Stimulated activated CD8-positive, alpha-beta memory T cell treated with anti-CD3 and anti-CD28 coated beads, Interleukin-4, amount 100 ng/mL, for 24 hours (primary cell): ENCODE results near the gene CCDC159.

Experiments used
- DNase-seq: peaks from one replicate; pipeline ENCODE4 v3.0.0-alpha.2; 2020; ENCODE audit warnings: low read depth

Gene CCDC159

DNA sequence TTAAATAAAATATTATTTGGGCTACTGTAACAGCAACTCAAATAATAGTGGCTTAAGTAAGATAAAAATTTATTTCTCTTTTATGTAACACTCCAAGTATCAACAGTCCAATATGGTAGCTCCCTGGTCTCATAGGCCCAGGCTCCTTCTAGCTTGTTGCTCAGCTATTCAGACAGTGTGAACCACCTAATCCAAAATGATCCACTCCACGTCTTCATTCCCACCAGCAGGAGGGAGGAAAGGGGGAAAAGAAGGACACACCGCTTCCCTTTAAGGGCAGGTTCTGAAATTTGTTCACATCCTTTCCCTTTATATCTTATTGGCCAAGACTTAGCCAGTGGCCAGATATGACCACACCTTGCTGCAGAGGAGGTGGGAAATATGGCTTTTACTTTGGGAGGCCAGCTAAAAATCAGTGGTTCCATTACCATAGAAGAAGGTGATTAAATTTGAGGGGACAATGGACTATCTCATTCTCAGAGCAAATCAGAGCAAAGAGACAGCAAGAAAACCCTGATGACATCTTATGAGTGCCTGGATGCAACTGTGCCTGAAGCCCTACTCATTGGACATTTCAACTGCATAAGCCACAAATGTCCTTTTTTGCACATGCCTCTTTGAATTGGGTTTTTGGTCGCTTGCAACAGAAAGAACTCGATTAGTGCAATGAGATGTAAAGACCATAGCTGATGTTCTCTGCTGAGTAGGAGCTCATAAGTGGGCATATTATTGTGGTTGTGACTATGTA lies 44.8 kb downstream of the CCDC159 start:
- DNase-seq, result no peak

GRCh38 chr19:11397089-11397610 lies 50.8 kb downstream of the CCDC159 start:
- no peak for DNase-seq

- DNase-seq, result no peak
Measured at GRCh38 chr19:11399667-11400066, 53.3 kb downstream of the CCDC159 start.

GRCh38 chr19:11400798-11401197 lies 54.5 kb downstream of the CCDC159 start:
- DNase-seq, result no peak

DNA sequence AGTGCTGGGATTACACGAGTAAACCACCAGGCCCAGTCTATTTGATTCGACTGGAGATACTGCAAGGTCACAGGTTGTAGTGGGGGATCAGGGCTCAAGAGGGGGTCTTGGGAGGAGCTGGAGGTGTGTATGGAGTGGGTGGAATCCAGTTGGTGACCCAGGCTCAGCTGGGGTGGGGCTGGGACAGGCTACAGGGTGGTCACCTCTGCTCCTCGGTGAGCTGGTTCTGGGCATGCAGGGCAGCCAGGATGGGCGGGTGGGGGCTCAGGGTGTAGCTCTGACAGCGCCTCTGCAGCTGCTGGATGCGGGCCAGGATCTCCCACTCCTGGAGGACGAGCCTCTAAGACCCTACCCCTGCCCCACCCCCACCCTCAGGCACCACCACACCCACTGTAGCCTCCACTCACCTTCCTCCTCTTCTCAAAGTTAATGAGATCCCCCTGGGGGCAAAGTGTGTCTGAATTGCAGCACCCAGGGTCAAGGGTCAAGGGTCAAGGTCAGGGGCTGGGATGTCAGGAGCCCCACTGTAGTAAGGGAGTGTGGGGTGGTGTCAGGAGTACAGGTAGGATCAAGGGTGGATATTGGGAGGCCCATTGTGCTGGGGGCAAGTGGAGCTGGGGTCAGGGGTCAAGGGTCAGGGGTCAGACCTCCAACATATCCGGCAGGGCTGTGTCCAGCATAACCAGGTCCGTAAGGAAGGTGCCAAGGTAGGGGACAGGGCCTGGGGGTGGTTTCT lies 55.7 kb downstream of the CCDC159 start:
- no peak for DNase-seq
